Cerebellar nuclear complex (tissue), 1 donor: ENCODE data around the gene ZBTB24.
"Not testable (repeated sequence)": the region's sequence is repeated elsewhere in the genome, so short reads cannot be mapped to it uniquely, and the experiment has no call there.

Source experiments
- DNase-seq, 2 experiments: peaks; one replicate each; lab custom pipeline; 2025; lab: John Stamatoyannopoulos, UW

ZBTB24 gene

DNA sequence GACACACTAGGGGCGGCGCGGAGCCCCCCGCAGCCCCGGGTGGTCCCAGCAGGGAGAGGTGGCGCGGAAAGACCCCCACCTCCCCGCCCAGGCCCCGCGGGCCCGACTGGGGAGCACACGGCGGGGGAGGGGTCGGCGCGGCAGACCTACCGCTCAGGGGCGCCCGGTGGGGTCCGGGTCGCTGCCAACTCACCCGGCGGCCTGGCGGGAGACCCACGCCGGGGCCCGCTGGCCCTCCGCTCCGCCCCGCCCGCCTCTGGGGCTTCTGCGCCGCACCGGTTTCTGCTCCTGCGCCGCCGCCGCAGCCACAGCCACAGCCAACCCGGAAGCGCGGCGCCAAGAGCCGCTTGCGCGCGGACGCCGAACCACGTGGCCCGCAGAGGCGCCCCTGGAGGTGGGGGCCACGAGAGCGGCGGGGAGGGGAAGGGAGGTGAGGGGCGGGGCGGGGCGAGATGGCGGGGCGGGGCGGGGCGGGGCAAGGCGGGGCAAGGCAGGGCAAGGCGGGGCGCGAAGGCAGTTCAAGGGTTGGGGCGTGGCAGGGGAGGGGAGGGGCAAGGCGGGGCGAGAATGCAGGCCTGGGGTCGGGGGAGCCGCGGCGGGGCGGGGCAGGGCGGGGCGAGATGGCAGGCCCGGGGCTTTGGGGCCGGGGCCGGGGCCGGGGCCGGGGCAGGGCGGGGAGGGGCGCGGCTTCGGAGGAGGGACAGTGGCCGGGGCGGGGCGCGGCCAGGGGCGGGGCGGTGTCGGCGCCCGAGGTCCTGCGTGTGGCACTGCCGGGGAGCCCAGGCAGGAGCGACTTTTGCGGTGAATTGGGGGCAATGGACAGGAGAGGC, at the start of gene ZBTB24:
ZBTB24 (minus strand) TSS at position 315 of the 830 bp plus-strand sequence. CDS start 1,193 bp downstream, outside the sequence.
- DNase-seq = peak; percentile 31 to 54

- DNase-seq = peak in 1 of 2 experiments; percentile 32
Observed at GRCh38 chr6:109531446-109531845, 48.4 kb upstream of the ZBTB24 start.

GRCh38 chr6:109527989-109528388, 45.0 kb upstream of the ZBTB24 start:
- DNase-seq = no peak

DNA sequence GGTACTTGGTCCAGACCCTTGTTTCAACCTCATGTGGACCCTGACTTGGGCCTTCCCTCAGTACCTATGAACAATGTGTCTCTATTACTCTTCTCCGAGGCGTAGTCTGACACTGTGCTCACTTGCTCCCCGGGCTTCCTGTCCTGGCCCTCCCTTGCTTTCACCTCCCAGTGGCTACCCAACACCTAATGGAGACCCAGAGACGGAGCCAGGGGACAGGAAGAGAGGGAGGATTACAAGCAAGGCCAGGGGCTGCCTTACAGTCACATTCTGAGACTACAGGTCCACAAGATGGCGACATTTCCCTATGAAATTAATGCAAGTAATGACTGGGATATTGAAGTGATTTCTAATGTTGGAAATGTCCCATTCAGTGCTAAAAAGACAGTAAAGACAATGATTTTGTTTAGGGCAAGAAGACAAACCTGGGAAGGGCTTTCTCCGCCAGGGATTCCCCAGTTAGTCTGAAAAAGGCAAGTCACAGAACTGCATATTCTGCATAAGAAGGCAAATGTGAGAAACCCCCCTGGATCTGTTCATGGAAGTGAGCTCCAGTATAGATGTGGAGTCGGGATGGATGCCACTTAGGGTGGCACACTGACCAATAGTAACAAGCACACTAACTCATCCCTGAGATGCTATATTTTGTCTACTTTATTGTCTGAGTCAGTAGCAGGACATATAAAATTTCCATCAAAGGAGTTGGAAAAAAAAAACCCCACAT, 44.0 kb upstream of the ZBTB24 start:
- no peak for DNase-seq

- DNase-seq = no peak
Observed at GRCh38 chr6:109524129-109524528, 41.1 kb upstream of the ZBTB24 start.

- no peak for DNase-seq
Observed at GRCh38 chr6:109523478-109523877, 40.5 kb upstream of the ZBTB24 start.

GRCh38 chr6:109521080-109521479, 38.1 kb upstream of the ZBTB24 start:
- no peak for DNase-seq

DNA sequence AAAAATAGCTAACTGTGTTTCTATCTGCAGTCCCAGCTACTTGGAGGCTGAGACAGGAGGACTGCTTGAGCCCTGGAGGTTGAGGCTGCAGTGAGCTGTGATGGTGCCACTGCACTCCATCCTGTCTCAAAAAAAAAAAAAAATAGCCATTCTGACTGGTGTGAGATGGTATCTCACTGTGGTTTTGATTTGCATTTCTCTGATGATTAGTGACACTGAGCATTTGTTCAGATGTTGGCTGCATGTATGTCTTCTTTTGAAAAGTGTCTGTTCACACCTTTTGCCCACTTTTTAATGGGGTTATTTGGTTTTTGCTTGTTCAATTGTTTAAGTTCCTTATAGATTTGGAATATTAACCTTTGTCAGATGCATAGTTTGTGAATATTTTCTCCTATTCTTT, 36.6 kb upstream of the ZBTB24 start:
- not testable (repeated sequence) for DNase-seq

- DNase-seq = no peak
Observed at GRCh38 chr6:109516929-109517328, 33.9 kb upstream of the ZBTB24 start.

GRCh38 chr6:109515781-109516409, 32.9 kb upstream of the ZBTB24 start:
- DNase-seq = no peak

- DNase-seq = no peak
Observed at GRCh38 chr6:109514946-109515345, 31.9 kb upstream of the ZBTB24 start.

DNA sequence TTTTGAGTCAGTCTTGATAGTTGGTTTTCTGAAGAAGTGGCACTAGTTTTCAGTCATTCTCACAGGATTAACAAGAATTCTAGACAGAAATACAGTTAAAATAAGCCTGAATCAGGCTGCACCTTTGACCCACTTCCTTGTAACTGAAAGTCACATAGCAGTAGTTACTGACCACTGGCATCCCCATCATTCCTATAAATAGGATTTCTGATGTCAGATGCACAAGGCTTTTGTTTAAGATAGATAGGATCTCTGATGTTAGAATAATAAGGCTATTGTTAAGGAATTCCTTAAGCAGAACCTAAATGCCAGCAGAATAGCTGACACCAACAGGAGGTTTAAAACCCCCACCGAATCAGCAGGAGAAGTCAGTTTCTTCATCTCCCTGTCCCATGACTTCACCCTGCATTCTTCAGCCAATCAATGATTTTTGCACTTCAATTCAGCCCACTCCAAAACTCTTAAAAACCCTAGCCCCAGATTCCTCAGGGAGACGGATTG, 30.6 kb upstream of the ZBTB24 start:
- no peak for DNase-seq

DNA sequence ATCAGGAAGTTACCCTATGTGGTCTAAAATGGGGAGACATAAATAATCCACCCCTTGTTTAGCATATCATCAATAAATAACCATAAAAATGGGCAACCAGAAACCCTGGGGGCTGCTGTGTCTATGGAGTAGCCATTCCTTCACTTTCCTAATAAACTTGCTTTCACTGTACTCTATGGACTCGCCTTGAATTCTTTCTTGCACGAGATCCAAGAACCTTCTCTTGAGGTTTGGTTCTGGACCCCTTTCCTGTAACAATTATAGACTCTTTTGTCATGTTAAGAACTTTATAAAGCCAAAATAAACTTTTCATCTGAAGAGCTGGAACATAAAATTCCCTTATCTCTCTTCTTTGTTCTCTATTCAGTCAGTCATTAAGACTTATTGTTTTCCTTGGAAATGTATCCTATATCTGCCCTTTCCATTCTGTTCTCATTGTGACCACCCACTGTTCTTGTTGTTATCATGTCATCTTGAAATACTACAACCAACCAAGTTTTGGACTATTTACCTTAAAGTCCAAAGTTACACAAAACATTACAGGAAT, 29.3 kb upstream of the ZBTB24 start:
- no peak for DNase-seq

DNA sequence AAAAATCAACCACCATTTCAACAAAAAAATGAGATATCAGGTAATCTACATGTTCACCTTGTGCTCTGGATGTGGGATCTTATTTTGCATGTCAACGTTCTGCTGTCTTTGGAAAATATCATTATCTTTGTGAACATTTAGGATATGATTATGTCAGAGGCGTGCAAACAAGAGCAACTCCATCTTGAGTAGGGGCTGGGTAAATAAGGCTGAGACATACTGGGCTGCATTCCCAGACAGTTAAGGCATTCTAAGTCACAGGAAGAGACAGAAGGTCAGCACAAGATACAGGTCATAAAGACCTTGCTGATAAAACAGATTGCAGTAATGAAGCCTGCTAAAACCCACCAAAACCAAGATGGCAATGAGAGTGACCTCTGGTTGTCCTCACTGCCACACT, 28.8 kb upstream of the ZBTB24 start:
- DNase-seq = no peak

GRCh38 chr6:109510358-109510757, 27.3 kb upstream of the ZBTB24 start:
- DNase-seq = no peak

DNA sequence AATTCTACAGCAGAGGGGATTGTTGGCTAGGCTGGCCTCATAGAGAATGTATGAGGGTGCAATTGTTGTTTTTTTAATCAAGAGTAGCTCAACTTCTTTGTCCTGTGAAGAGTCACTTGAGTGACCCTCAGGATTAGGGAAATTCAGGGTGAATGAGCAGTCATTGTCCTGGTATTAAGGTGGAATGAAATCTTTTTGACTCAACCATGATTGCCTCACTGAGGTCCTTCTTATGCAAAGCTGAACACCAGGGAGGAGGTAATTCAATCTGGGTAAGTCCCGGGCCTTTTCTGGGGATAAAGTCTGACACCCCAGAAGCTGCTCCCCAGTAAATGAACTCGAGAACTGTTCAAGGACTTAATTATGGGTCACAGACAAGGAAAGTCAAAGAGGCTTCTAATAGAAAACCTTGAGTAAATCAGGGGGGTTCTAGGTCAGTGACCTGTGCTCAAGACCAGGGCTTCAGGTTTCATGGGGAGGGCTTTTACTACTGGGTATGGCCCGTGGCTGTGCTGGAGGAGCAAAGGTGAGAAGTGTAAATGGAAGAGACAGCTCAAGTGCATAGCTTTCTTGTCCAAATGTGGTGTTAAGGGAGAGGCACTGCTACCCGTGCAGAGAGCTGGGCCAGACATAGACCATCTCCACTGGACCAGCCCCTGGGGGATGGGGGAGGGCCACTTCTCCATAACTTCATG, 25.3 kb upstream of the ZBTB24 start:
- DNase-seq = no peak

GRCh38 chr6:109507490-109508072, 24.6 kb upstream of the ZBTB24 start:
- DNase-seq = no peak

DNA sequence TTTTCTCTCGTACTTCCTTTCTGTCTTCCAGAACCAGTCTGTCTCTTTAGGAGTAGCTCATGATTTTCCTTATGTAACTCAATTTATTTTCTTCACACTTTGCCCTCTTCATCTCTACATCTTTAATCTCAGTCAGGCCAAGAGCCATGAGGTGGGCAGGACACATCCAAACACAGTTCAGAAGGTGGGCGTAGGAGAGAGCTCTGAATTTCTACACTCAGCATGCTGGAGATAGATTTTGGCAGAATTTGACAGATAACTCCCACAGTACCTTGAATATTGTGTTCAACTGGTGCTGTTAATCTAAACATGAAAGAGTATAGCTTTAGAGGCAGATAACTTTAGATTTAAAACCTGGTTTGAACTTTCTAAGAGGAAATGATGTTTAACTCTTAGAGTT, 23.8 kb upstream of the ZBTB24 start:
- DNase-seq = no peak

DNA sequence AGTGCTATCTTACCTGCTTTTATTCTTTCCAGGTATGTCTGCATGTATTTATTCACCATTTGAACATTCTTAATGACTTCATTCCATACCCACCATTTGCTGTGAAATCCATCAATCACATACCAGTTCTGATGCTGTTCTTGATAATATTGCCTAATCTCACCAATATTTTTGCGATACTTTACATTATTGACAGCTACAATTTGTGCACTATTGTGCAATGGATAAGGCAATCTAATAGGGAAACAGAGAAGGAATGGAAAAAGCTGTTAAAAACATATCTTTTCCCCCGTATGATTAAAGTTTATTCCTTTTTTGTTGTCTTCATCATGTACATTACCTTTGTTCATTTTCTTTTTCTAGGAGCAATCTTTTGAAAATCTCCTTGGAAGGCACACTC, 23.3 kb upstream of the ZBTB24 start:
- DNase-seq = no peak

DNA sequence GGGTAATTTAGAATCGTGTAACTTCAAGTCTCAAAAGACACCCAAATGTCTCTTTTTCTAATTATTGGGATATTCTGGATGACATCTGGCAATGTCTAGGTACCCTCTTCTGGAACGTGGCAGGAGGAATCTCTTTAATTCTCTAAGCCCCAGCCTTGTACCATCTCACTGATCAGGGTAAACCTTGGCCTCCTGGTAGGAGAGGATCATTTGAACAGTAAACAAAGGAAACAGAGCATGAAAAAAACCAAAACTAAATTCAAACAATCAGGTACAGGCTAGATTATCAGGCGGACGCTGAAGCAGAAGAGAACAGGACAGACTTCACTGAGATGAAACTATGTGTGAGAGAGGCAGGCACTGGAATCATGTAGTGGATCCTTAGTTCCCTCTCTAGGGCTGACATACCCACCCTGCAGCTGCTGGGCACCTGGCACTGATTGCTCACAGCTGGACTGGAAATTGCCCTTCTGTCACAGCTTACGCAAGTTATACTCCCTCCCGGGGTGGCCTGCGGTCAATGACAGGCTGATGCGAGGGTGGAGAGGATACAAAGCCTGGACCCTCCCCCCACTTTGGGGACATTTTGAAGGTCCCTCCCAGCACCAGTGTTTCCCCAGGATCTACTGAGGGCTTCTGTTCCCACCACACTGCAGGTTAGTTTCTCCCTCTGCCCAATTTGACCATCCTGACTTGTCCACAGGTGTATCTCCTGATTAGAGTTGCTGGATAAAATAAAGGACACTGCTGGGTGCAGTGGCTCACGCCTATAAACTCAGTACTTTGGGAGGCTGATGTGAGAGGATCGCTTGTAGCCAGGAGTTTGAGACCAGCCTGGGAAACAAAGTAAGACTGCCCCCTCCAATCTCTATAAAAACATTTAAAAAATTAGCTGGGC, 20.6 kb upstream of the ZBTB24 start:
- DNase-seq = no peak
